NCI-H146 (cell line): ENCODE results near the gene POLL.
"Not testable (repeated sequence)": the region's sequence is repeated elsewhere in the genome, so short reads cannot be mapped to it uniquely, and the experiment has no call there.

Source experiments
- DNase-seq: peaks from one replicate; lab custom pipeline; 2025; lab: John Stamatoyannopoulos, UW

Gene POLL

GRCh38 chr10:101611096-101611905, 23.2 kb upstream of the POLL start:
- no peak for DNase-seq

- no peak for DNase-seq
Measured at GRCh38 chr10:101609481-101609880, 21.4 kb upstream of the POLL start.

DNA sequence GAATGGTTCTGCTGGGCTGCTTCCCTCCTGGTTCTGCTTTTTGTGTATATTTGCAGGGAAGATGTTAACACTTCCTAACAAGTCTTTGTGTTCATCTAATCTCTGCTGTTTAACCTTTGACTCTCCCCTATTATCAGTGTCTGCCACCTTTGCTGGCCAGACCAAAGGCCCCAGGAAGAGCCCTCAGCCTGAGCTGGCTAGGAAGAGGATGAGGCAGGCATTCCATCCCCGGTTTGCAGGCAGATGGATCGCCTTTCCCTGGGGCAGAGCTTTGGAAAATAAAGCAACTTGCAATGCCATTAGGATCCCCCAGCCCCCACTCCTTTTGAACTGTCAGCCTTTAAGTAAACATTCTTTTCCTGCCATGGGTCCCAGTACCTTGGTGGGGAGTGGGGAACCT, 19.1 kb upstream of the POLL start:
- no peak for DNase-seq

GRCh38 chr10:101602761-101603398, 14.8 kb upstream of the POLL start:
- DNase-seq, result peak; percentile 59

DNA sequence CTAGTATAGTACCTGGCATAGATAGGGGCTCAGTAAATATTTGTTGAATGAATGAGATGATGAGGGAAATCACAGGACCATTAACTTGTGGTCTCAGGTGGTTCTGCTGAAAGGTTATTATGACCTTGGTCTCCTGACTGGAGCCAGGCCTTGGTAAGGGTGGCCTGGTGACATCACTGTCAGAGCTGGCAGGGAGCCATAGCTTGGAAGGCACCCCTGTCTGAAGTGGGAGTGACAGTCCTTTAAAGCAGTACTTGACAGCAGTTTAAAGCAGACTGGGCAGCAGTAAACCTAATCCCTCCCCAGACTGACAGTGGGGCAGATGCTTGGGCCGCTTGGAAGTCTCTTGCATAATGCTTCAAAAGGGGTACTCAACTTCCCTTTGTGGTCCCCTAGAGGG, 13.5 kb upstream of the POLL start:
- DNase-seq, result no peak

DNA sequence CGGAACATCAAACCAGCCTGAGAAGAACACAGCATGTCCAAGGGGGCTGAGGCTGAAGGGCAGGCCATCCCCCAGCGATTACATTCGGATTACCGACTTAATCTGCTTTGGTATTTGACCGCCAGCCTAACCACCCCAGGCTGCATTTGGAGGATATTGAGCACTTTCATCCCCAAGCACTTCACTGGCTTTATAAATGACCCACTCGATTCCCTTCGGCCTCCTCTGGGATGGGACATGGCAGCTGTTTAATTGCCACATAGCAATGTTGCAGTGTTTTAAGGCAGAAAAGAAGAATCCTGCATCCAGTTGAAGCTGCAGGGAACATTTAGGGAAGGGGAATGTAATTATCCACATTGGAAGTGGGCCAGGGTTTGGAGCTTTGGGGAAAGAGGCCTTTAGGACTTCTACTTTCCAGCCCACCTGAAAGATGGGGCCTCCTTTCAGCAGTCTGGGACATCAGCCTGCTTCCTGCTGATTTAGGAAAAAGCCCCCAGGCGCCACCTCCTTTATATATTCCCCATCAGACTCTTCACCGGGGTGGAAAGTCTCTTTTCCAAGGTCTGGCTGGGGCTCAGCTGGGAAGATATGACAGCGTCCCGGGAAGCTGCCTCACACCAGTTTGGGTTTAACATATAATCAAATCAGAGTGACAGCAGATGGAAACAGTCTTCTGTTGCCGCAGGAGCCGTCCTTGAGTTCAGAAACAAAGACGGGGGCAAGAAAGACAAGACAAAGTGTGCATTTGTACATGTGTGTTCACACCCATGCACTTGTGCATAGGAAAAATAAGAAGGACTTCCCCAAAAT, 9.2 kb upstream of the POLL start:
- DNase-seq, result no peak

- no peak for DNase-seq
Measured at GRCh38 chr10:101595591-101596433, 7.8 kb upstream of the POLL start.

GRCh38 chr10:101593331-101593730, 5.3 kb upstream of the POLL start:
- not testable (repeated sequence) for DNase-seq

GRCh38 chr10:101588879-101589278, 822 bp upstream of the POLL start:
- no peak for DNase-seq

GRCh38 chr10:101585841-101586240, 2.2 kb downstream of the POLL start:
- DNase-seq, result no peak

- no peak for DNase-seq
Measured at GRCh38 chr10:101580486-101581399, 7.3 kb downstream of the POLL start.

- no peak for DNase-seq
Measured at GRCh38 chr10:101579516-101579870, 8.6 kb downstream of the POLL start.

GRCh38 chr10:101578803-101579515, 9.1 kb downstream of the POLL start:
- no peak for DNase-seq

- DNase-seq, result no peak
Measured at GRCh38 chr10:101578192-101578591, 9.9 kb downstream of the POLL start.

DNA sequence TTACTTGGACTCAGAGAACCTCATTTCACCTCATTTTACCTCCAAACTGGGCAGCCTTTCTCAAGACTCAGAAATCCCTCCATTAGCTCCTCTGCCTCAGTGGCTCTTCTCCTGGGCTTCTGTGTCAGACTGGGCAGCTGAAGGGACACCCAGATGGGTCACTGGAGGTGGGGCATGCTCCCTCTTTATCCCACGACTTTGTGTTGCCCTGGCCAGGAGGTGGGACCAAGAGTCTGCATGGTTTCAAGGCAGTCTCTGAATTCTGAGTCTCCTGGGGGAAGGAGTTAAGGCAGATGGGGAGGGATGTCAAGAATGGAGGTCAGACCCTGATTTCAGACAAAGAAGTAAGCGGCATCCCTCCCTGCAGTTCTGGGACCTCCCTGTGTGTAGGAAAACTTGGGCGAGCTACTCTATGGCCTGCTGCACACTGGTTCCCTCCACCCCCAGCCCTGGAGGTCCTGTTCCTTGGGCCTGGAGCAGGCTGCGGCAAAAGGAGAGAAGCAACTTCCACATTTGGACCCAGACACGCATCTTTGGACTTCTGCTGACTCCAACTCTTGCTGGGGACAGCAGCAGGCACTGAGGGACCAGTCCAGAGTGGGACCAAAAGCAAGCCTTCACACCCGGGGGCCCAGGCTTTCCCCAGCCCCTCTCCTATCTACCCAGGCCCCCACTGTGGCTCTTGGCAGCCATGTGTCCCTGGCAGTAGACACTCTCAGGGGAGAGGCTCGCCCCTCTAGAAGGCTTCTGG, 10.8 kb downstream of the POLL start:
- no peak for DNase-seq

DNA sequence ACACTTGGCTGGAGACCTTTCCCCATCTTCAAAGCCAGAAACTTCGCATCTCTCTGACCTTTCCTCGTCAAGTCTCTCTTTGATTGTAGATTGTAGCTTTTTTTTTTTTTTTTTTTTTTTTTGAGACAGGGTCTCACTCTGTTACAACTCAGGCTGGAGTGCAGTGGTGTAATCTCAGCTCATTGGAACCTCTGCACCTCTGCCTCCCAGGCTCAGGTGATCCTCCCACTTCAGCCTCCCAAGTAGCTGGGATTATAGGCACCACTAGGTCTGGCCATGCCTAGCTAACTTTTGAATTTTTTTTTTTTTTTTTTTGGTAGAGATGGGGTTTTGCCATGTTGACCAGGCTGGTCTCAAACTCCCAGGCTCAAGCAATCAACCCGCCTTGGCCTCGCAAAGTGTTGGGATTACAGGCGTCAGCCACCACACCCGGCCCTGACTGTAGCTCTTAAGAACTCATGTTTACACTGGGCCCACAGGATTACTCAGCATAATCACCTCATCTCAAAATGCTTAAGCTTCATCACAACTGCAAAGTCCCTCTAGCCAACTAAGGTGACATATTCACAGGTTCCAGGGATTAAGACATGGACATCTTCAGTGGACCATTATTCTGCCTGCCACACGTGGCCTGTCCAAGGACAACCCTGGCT, 11.7 kb downstream of the POLL start:
- no peak for DNase-seq

- no peak for DNase-seq
Measured at GRCh38 chr10:101575580-101576210, 12.4 kb downstream of the POLL start.

GRCh38 chr10:101575091-101575490, 13.0 kb downstream of the POLL start:
- no peak for DNase-seq
